Activated T-cell treated with anti-CD3 and anti-CD28 coated beads, Interleukin-2, amount 50 U/mL, for 4 hours (primary cell): ENCODE data around the gene AKIP1. TPM values are rescaled to one million over a fixed set of nuclear protein-coding genes. Genes with fewer than 3 reads are reported as not detected.

Experiments used
- ATAC-seq, 2 donors: fragments of 200-7000 bp; cut with Tn5 transposase; one replicate each; pipeline ENCODE4 v1.10.0; 2021
- DNase-seq: peaks from one replicate; pipeline ENCODE4 v3.0.0-alpha.2; 2020
- H3K27me3 Mint-ChIP-seq: one replicate; pipeline ENCODE4 v1.8.0; 2021; ENCODE audit warnings: low read depth, mixed read lengths
- H3K36me3 Mint-ChIP-seq: one replicate; pipeline ENCODE4 v1.8.0; 2022; ENCODE audit warnings: mixed read lengths; ENCODE audit not compliant: insufficient read depth
- H3K4me1 Mint-ChIP-seq: one replicate; pipeline ENCODE4 v1.8.0; 2021; ENCODE audit warnings: low read depth, mixed read lengths
- H3K4me3 Mint-ChIP-seq: one replicate; pipeline ENCODE4 v1.8.0; 2021; ENCODE audit warnings: mild to moderate bottlenecking, moderate library complexity, mixed read lengths
- H3K9me3 Mint-ChIP-seq: one replicate; pipeline ENCODE4 v1.8.0; 2021; ENCODE audit warnings: mixed read lengths
- total RNA-seq, 3 donors: library from RNA; stranded (reverse); gene quantifications; one replicate each; pipeline ENCODE4 v1.2.1, GENCODE V29; 2021

AKIP1 gene
- total RNA-seq, 3 donors from 2014 or later, result 18.2 to 25.6 (median 25.6) TPM

GRCh38 chr11:8899119-8899753 is 11.8 kb upstream of the AKIP1 start:
- ATAC-seq, result no peak
- H3K4me3 Mint-ChIP-seq, result no peak overlapping the region

GRCh38 chr11:8905528-8906165 is 5.3 kb upstream of the AKIP1 start:
- H3K36me3 Mint-ChIP-seq, result no peaks in the 10 kb centered on the region
- no peak overlapping the region for H3K4me3 Mint-ChIP-seq
- ATAC-seq (no peak), DNase-seq (no peak)
- peaks cover 7% of the 10 kb centered on the region for H3K27me3 Mint-ChIP-seq
- H3K4me1 Mint-ChIP-seq, result peaks cover 32% of the 10 kb centered on the region
- peaks cover 4% of the 10 kb centered on the region for H3K9me3 Mint-ChIP-seq

More at GRCh38 chr11:8899119-8899753, 11.8 kb upstream of the AKIP1 start:
- Mint-ChIP-seq H3K4me1 (no peaks in the 10 kb centered on the region), H3K9me3 (peaks cover 27% of the 10 kb centered on the region), H3K36me3 (peaks cover 3% of the 10 kb centered on the region), H3K27me3 (peaks cover 9% of the 10 kb centered on the region)
- DNase-seq, result no peak

- DNase-seq, result no peak
- Mint-ChIP-seq H3K27me3 (peaks cover 3% of the 10 kb centered on the region), H3K4me1 (peaks cover 33% of the 10 kb centered on the region), H3K36me3 (no peaks in the 10 kb centered on the region), H3K4me3 (no peak overlapping the region), H3K9me3 (peaks cover 4% of the 10 kb centered on the region)
- no peak for ATAC-seq
These were observed 3.9 kb upstream of the AKIP1 start for GRCh38 chr11:8907116-8907515.

GRCh38 chr11:8908099-8908498 is 2.9 kb upstream of the AKIP1 start:
- Mint-ChIP-seq H3K27me3 (peaks cover 3% of the 10 kb centered on the region), H3K36me3 (no peaks in the 10 kb centered on the region), H3K9me3 (no peaks in the 10 kb centered on the region), H3K4me1 (peaks cover 39% of the 10 kb centered on the region), H3K4me3 (no peak overlapping the region)
- DNase-seq (no peak), ATAC-seq (no peak)

DNA sequence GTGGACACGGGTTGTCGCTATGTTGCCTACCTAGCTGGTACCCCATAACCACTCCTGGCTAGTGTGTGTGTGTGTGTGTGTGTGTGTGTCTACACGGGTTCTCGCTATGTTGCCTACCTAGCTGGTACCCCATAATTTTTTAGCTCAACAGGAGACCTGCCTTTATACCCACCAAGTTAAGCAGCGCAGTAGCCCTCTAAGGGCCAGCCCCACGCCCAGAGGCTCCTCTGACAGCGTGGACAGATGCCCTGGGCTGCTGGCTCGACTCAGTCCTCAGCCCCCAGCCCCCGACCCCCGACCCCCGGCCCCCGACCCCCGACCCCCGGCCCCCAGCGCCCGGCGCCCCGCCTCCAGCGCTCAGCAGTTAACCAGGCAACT is 351 bp upstream of the AKIP1 start:
- DNase-seq (no peak), ATAC-seq (peak; percentile 14 to 17)
- no peaks in the 10 kb centered on the region for H3K9me3 Mint-ChIP-seq

DNA sequence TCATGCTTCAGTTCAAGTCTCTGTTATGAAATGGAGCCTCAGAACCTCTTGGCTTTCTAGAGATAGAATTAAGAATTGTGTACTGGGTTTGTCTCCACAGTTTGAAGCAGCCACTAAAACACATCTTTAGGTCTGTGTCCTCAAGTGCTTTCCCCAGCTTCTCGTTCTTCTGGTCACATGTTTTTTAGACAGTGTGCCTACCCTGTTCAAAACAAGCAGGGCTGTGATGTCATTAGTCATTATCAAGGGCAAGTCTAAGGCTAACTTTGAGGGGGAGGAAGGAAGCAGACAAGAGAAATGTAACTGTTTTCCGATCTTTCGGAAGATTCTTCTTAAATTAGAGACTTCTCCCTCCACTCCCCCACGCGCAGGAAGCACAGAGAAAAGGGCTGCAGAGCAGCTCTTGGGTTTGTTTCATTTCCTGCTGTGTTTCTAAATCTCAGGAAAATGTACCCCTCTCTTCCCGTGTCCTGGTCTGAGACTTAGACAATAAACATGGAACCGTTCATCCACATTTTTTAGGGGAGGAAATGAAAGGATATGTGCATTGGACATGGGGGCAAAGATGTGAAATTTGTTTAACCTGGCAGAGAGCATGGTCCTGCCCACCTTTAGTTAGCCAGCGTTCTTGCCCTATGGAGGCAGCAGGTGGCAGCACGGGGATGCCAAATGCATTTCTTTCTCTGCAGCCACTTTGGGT is 3.1 kb downstream of the AKIP1 start:
- Mint-ChIP-seq H3K27me3 (no peaks in the 10 kb centered on the region), H3K4me3 (peak overlapping the region; percentile 58), H3K9me3 (no peaks in the 10 kb centered on the region), H3K4me1 (peaks cover 33% of the 10 kb centered on the region), H3K36me3 (peaks cover 8% of the 10 kb centered on the region)
- ATAC-seq (peak in 1 of 2 donors; percentile 31), DNase-seq (peak; percentile 37)

More for the DNA sequence above, 351 bp upstream of the AKIP1 start:
- H3K4me3 Mint-ChIP-seq, result peak overlapping the region; percentile 93
- peaks cover 53% of the 10 kb centered on the region for H3K4me1 Mint-ChIP-seq
- no peaks in the 10 kb centered on the region for H3K36me3 Mint-ChIP-seq
- no peaks in the 10 kb centered on the region for H3K27me3 Mint-ChIP-seq

DNA sequence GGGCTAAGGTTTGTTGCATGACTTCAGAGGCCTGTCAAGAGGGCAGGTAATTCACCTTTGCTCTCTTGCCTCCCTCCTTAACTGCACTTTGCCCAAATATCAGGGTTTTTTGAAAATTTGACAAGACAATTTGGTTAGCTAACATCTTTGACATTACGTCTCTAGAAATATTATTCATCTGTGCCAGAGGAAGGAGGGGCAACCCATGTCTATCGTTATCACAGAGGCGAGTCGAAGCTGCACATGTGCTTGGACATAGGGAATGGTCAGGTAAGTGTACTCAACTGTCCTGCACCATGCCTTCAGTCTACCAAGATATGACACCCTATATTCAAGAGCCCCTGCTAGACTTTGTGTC is 3.7 kb downstream of the AKIP1 start:
- no peaks in the 10 kb centered on the region for H3K9me3 Mint-ChIP-seq
- peaks cover 33% of the 10 kb centered on the region for H3K4me1 Mint-ChIP-seq
- DNase-seq (no peak), ATAC-seq (no peak)
- H3K27me3 Mint-ChIP-seq, result no peaks in the 10 kb centered on the region
- H3K4me3 Mint-ChIP-seq, result no peak overlapping the region
- H3K36me3 Mint-ChIP-seq, result peaks cover 8% of the 10 kb centered on the region

DNA sequence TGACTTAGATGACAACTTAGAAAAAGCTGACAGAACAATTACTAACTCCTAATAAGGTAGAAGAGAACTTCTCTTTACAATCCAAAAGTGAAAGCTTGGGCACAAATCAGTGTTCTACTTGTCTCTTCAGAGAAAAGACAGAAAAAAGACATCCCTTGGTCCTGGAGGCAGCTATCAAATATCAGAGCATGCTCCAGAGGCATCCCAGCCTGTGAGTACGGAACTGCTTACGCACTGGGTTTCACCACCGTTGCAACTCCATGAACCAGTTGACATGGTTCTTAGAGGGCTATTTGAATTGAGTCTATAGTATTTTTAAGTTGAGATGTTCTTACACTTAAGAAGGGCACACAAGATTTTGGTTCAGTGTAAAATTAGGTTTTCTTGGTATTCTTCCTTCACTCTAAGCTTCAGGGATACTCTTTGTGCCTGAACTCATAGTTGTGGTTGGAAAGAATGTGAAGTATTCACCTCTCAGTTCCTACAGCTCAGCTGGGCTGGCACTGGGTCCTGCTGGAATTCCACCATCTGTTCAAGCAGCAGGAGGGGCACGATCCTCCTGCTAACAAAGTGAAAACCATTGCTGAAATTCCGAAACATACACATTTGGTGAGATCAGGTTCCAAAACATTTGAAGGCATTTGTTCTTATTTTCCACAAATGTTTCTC is 6.3 kb downstream of the AKIP1 start:
- no peak for DNase-seq
- no peak for ATAC-seq
- H3K9me3 Mint-ChIP-seq, result no peaks in the 10 kb centered on the region
- H3K4me1 Mint-ChIP-seq, result peaks cover 22% of the 10 kb centered on the region
- no peaks in the 10 kb centered on the region for H3K27me3 Mint-ChIP-seq
- no peak overlapping the region for H3K4me3 Mint-ChIP-seq
- peaks cover 12% of the 10 kb centered on the region for H3K36me3 Mint-ChIP-seq

DNA sequence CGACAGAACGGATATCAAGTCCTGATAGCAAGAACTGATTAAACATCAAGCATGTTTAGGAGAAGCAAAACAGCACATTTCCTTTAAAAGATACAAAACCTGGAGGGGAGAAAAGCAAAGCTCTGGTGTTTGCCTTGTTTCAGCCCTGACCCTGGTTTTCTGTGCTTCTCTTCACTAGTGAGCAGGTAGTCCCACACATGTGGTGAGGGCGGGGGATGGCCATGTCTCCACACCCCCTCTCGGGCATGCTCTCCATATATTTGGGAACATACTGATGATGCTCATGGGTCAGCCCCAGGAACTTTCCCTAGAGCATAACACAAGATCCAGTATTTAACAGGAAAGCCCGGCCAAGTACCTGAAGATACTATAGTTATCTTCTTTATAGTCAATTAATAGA is 11.7 kb downstream of the AKIP1 start:
- Mint-ChIP-seq H3K4me3 (no peak overlapping the region), H3K27me3 (no peaks in the 10 kb centered on the region), H3K36me3 (peaks cover 14% of the 10 kb centered on the region), H3K4me1 (no peaks in the 10 kb centered on the region), H3K9me3 (no peaks in the 10 kb centered on the region)
- no peak for DNase-seq
- no peak for ATAC-seq

- H3K27me3 Mint-ChIP-seq, result no peaks in the 10 kb centered on the region
- peaks cover 8% of the 10 kb centered on the region for H3K36me3 Mint-ChIP-seq
- no peaks in the 10 kb centered on the region for H3K9me3 Mint-ChIP-seq
- ATAC-seq (no peak), DNase-seq (no peak)
- no peaks in the 10 kb centered on the region for H3K4me1 Mint-ChIP-seq
- no peak overlapping the region for H3K4me3 Mint-ChIP-seq
These were observed 14.7 kb downstream of the AKIP1 start for GRCh38 chr11:8925711-8926110.

- H3K36me3 Mint-ChIP-seq, result peaks cover 8% of the 10 kb centered on the region
- DNase-seq (no peak), ATAC-seq (no peak)
- no peak overlapping the region for H3K4me3 Mint-ChIP-seq
- H3K4me1 Mint-ChIP-seq, result no peaks in the 10 kb centered on the region
- no peaks in the 10 kb centered on the region for H3K9me3 Mint-ChIP-seq
- H3K27me3 Mint-ChIP-seq, result no peaks in the 10 kb centered on the region
These were observed 15.2 kb downstream of the AKIP1 start for GRCh38 chr11:8926236-8926635.

DNA sequence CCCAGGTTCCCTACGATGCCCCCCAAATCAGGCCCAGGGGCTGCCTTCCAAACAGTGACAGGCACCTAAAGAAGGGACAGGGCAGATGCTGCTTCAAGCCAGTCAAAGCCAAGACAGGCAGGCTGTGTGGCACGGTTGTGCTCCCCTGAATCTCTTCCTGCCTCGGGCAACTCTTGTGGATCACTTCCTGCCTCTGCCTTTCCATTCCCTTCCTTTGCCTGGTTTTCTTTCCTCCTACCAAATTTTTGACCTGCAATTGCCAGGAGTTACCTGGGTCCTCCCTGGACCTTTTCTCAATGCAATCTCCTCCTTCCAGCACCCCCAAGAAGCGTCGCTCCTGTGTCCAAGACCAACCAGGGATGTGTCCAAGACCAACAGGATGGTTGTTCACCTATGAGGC is 16.2 kb downstream of the AKIP1 start:
- no peaks in the 10 kb centered on the region for H3K27me3 Mint-ChIP-seq
- DNase-seq (no peak), ATAC-seq (no peak)
- H3K4me1 Mint-ChIP-seq, result no peaks in the 10 kb centered on the region
- peaks cover 6% of the 10 kb centered on the region for H3K36me3 Mint-ChIP-seq
- no peak overlapping the region for H3K4me3 Mint-ChIP-seq
- no peaks in the 10 kb centered on the region for H3K9me3 Mint-ChIP-seq

DNA sequence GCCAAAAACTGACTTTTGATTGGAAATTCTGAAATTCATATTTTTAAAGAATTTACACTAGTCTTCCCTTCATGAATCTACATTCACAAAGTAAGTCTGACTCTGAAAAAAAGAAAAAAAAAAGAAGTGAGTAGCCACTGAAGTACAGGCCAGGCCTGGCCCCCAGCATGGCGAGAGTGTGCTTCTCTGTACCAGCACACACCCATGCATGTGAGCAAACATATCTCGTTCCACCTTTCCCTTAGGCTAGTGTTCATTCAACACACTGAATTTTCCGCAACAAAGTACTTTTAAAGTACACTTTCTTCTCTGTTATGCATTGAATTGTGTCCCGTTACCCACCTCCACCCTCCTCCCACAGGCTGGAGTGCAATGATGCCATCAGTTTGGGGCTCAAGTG is 17.2 kb downstream of the AKIP1 start:
- no peak for DNase-seq
- peaks cover 4% of the 10 kb centered on the region for H3K36me3 Mint-ChIP-seq
- no peaks in the 10 kb centered on the region for H3K4me1 Mint-ChIP-seq
- ATAC-seq, result no peak
- H3K9me3 Mint-ChIP-seq, result no peaks in the 10 kb centered on the region
- H3K4me3 Mint-ChIP-seq, result no peak overlapping the region
- H3K27me3 Mint-ChIP-seq, result no peaks in the 10 kb centered on the region

DNA sequence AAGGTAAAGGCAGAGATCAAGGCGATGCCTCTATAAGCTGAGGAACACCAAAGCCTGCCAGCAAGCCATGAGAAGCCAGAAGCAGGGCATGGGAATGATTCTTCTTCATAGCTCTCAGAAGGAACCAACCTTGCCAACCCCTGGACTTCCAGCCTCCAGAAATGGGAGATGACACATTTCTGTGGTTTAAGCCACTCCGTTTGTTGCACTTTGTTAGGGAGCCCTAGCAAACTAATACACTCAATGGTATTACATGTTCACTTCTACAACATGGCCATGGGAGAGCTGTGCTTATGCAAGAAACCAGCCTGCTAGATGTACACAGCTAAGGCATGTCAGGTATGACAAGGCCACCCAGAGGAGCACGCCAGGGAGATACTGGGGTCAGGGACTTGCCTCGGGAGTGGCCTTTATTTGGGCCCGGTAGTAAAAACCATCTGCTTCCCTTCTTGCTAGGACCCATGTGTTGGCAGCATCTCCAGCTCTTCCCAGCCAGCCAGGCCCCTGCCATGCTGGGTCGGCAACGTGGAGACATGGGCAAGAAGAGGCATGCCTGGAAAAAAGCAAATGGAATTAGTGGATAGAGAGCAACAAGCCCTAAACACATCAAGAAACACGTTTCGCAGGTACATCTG is 18.1 kb downstream of the AKIP1 start:
- H3K4me1 Mint-ChIP-seq, result no peaks in the 10 kb centered on the region
- no peaks in the 10 kb centered on the region for H3K9me3 Mint-ChIP-seq
- H3K4me3 Mint-ChIP-seq, result no peak overlapping the region
- no peaks in the 10 kb centered on the region for H3K27me3 Mint-ChIP-seq
- ATAC-seq (no peak), DNase-seq (no peak)
- H3K36me3 Mint-ChIP-seq, result peaks cover 4% of the 10 kb centered on the region
